Nephron progenitor cell (in vitro differentiated cells): ENCODE results near the gene HOXA9.
A peak's percentile ranks its signal among the peaks of the same experiment; 100 is the strongest.

Source experiments
- DNase-seq: peaks from one replicate; pipeline ENCODE4 v3.0.0; 2021
- H3K27ac Mint-ChIP-seq: 2 replicates; pipeline ENCODE4 v1.8.0; 2021; ENCODE audit warnings: mild to moderate bottlenecking, moderate library complexity, mixed read lengths
- H3K27me3 Mint-ChIP-seq: 2 replicates; pipeline ENCODE4 v1.8.0; 2021; ENCODE audit warnings: mild to moderate bottlenecking, low read depth, mixed read lengths; ENCODE audit not compliant: poor library complexity
- H3K36me3 Mint-ChIP-seq: 2 replicates; pipeline ENCODE4 v1.8.0; 2021; ENCODE audit warnings: low read depth, mixed read lengths
- H3K4me1 Mint-ChIP-seq: 2 replicates; pipeline ENCODE4 v1.8.0; 2021; ENCODE audit warnings: mixed read lengths
- H3K4me3 Mint-ChIP-seq: 2 replicates; pipeline ENCODE4 v1.8.0; 2021; ENCODE audit warnings: mild to moderate bottlenecking, moderate library complexity, mixed read lengths
- H3K9me3 Mint-ChIP-seq: 2 replicates; pipeline ENCODE4 v1.8.0; 2021; ENCODE audit warnings: mild to moderate bottlenecking, moderate library complexity, mixed read lengths
- TF ChIP-seq, protein P1 (sequence below): fragments of 200-600 bp; sonication (generic); IDR thresholded peaks from 2 replicates; pipeline ENCODE4 v1.5.0; 2021; ENCODE audit warnings: antibody characterized with exemption

The HOXA9 gene

DNA sequence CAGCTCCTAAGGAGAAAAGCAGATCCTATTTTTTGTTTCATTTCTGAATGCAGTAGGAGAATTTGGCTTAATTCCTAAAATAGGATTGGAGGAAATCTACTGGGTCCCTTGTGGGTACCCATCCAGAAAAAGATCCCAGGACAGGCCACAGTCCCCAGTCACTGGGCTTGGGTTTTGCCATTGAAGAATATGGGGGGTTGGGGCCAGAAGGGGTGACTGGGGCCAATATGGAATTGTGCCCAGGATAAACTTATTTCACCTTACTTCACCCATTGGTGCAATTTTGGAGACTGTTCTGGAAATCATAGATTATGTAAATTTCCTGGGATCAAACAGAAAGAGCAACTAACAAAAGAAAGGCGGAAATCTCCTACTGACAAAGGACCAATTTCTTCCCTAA, 26.9 kb downstream of the HOXA9 start:
- no peak for DNase-seq
- Mint-ChIP-seq H3K9me3 (no peaks in the 10 kb centered on the region), H3K36me3 (peaks cover 74% of the 10 kb centered on the region), H3K4me1 (peaks cover 74% of the 10 kb centered on the region), H3K27me3 (peaks cover 11% of the 10 kb centered on the region), H3K27ac (peak overlapping the region; percentile 76), H3K4me3 (peak overlapping the region; percentile 97)
- TF ChIP-seq, protein P1, sequence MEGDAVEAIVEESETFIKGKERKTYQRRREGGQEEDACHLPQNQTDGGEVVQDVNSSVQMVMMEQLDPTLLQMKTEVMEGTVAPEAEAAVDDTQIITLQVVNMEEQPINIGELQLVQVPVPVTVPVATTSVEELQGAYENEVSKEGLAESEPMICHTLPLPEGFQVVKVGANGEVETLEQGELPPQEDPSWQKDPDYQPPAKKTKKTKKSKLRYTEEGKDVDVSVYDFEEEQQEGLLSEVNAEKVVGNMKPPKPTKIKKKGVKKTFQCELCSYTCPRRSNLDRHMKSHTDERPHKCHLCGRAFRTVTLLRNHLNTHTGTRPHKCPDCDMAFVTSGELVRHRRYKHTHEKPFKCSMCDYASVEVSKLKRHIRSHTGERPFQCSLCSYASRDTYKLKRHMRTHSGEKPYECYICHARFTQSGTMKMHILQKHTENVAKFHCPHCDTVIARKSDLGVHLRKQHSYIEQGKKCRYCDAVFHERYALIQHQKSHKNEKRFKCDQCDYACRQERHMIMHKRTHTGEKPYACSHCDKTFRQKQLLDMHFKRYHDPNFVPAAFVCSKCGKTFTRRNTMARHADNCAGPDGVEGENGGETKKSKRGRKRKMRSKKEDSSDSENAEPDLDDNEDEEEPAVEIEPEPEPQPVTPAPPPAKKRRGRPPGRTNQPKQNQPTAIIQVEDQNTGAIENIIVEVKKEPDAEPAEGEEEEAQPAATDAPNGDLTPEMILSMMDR, result no peak

DNA sequence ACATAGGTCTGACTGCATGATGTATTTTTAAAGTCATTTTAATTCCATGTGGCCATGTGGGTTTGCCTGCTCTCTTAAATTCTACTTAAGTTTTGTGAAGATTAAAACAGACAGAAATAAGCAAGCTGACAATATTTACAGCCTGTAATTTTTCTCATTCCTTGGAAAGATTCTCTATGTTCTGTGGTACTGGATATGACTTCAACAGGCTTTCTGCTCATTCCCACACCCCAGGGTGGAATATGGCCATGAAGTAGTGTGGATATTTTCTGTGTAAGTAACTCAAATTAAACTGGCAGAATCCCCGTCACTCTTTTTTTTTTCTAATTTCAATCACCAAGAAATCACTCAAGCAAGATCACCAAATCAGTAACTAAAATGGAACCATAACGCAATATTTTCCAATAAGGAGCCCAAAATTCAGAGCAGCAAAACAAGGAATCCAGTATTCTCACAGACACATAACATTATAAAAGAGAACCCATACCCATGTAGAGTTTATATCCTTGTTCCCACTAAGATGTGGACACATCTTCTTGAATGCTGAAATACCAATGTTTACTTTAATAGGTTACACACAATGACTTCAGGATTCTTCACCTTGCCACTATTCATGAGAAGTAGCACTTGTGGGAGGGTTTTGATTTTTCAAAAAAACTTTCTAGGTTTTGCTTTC, 27.6 kb downstream of the HOXA9 start:
- DNase-seq, result no peak
- H3K4me3 Mint-ChIP-seq, result peak overlapping the region; percentile 97
- peak overlapping the region; percentile 76 for H3K27ac Mint-ChIP-seq
- H3K27me3 Mint-ChIP-seq, result peaks cover 10% of the 10 kb centered on the region
- TF ChIP-seq, protein P1, result no peak
- peaks cover 68% of the 10 kb centered on the region for H3K36me3 Mint-ChIP-seq
- H3K9me3 Mint-ChIP-seq, result no peaks in the 10 kb centered on the region
- peaks cover 80% of the 10 kb centered on the region for H3K4me1 Mint-ChIP-seq

DNA sequence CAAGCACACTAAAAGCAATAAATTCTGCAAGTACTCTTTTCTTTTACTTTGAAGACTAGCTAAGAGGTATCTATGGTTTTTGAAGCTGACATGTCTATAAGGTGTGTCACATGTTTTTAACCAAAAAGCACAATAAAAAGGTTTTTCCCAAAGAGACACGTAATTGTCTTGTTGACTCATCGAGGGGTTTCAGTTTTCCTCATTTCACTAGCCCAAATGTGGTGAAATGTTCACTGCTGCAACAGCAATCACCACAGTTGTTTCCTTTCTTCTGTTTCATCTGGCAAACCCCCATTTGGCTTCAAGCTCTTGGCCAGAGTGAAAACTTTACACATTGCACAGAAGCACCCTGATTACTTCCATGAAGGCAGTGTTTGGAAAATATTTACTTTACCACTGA, 30.9 kb downstream of the HOXA9 start:
- no peak for DNase-seq
- Mint-ChIP-seq H3K27ac (peak overlapping the region; percentile 97), H3K4me3 (peak overlapping the region; percentile 97), H3K27me3 (peaks cover 4% of the 10 kb centered on the region), H3K9me3 (no peaks in the 10 kb centered on the region), H3K4me1 (peaks cover 83% of the 10 kb centered on the region), H3K36me3 (peaks cover 37% of the 10 kb centered on the region)
- TF ChIP-seq, protein P1, result no peak

DNA sequence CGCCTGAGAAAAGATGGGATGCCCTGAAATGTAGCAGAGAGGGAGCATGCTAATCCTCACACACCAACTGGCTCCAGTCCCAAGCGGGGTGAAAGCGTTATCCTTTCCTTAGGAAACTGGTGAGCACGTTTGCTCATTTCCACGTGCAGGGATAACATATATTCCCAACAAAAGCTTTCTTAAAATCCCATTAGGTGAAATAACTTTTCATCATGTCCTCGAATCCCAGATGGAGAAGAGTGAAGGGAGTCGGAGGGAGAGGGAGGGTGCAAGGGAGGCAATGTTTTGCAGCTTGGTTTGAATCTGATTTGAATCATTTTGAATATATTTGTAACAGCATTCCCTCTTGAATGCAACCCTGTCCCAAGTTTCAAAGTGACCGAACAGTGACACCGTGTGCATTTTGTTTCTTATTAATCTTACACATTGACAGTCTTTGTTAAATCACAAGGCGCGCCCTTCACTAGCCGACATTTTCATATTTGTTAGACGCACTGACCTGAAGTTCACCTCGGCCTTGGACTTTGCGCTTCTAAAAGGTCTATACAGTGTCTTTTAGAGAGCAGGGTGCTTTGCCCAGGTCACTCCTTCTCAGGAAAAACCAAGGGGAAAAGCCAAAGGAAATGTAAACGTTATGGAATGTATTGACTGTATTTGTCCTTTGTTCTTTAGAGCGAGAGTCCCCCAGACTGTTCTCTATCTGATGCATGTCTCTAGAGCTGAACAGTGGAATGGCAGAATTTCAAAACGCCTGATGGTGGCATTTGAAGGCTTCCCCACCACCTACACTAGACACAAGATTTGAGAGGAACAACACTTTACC, 31.7 kb downstream of the HOXA9 start:
- peaks cover 86% of the 10 kb centered on the region for H3K4me1 Mint-ChIP-seq
- no peaks in the 10 kb centered on the region for H3K9me3 Mint-ChIP-seq
- DNase-seq, result no peak
- H3K4me3 Mint-ChIP-seq, result peak overlapping the region; percentile 97
- TF ChIP-seq, protein P1, result no peak
- peaks cover 39% of the 10 kb centered on the region for H3K36me3 Mint-ChIP-seq
- H3K27ac Mint-ChIP-seq, result peak overlapping the region; percentile 97
- no peaks in the 10 kb centered on the region for H3K27me3 Mint-ChIP-seq

DNA sequence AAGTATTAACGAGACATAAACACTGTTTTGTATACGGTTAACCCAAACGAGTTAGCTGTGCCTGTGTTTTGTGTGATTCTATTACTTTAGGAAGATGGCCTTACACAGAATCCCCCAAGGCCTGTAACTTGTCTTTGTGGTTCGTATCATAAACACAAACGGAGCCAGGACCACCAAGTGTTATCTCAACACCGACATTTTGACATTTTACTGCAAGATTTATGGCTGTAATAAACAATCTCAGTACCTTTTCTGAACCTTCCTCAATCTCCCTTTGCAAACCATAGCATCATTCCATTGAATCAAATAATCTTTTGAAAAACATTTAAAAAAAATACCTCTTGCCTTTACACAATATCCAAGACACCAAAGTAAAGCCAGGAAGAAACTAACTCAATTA, 32.4 kb downstream of the HOXA9 start:
- Mint-ChIP-seq H3K27me3 (no peaks in the 10 kb centered on the region), H3K36me3 (peaks cover 41% of the 10 kb centered on the region), H3K27ac (peak overlapping the region; percentile 97), H3K4me3 (peak overlapping the region; percentile 97), H3K4me1 (peaks cover 86% of the 10 kb centered on the region), H3K9me3 (no peaks in the 10 kb centered on the region)
- DNase-seq, result no peak
- TF ChIP-seq, protein P1, result no peak
